Measurements from ENCODE around the gene MYH2.
"Not testable (repeated sequence)": the region's sequence is repeated elsewhere in the genome, so short reads cannot be mapped to it uniquely, and the experiment has no call there.

The MYH2 gene

DNA sequence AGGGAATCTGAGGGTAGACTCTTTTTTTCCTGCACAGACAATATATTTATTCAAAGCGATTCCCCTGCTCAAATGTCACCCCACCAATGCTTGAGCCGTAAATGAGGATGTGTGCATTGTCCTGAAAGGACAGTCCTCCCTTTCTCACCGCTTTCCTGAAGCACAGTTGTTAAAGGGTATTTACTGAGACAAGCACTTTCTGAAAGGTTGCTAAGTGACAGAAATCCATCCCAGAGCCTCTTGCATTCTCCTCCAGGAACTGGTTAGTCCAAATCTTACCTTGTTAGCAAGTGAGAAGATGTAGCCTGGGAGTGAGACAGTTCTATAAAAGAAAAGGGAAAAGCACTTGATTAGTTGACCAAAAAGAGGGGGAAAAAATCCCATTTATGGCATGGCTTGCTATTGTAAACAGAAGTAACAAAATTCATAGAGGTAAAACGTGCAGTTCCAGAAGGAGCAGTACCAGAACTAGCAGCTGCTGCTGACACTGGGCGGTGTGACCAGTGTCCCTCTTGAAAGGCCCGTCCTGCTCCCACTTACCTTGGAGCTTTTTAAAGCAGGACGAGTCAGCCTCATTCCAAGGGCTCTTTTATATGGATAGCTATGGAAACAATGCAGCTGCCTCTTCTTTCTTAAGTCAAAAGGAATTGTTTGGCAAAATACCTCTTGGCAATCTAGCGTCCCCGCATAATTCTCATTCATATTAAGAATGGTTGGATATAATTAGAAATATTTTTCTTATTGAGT is at the start of gene MYH2:
Gene MYH2, minus strand, starts transcription at position 563 of the 747 bp plus-strand sequence. CDS start 1,738 bp downstream, outside the sequence.
- no peak for DNase-seq

DNA sequence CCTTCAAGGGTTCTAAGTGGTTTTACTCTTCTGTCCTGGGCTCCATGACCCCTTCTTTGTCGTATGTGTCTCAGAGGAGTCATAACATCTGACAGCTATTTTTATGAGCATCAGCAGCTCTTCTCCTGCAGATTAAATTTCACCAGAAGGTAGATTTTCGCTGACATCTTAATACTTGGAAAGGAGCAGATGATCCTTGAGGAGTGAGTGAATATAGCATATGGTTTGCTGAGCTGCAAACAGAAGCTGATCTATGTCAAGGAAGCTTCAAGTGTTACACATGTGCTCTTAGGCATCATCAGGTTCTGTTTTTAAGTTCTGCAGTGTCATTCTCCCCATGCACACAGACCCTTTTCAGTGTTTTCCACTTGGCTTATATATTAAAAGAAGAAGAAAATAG is 49.2 kb upstream of the MYH2 start:
- no peak for DNase-seq

DNA sequence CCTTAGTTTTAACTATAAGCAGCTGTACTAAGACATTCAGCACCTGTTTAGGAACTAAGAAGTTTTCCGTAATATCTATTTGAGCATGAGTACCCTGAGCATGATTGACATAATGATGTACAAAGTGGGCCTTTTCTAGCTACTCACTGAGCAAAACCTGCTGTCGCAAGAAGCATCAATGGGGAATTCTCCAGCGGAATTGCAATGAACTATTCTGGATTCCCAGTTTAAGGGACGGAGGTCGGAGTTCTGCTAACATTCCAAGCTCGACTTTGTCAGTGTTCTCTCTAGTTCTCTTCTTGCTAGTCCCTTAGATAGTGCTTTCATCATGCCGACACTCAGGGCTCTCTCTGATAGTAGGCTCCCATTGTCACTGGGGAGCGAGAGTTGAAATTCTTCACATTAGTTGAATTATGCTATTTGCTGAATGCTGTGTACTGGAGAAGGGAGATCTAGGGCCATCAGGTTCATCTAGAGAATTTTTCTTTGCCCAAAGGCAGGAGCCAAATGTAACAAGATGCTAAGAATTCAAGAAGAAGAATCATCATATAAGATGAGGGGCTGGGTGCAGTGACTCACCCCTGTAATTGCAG is 40.2 kb upstream of the MYH2 start:
- DNase-seq = no peak

DNA sequence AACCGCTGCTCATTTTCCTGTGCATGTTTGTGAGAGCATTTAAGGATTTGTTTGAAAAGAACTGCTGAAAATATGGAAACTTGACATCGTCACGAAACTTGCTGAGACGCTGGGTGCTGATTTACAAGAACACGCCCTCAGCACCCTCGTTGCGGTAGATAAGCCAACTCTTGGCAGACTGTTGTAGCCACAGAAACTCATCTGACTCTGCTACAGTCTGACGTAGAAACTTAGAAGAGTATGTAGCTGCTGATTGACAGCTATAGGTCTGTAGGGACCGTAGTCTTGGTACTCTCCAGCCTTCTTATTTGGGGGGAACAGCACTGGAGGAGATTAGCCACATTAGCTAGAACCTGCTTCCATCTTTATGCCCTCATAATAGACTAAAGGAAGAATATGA is 36.1 kb upstream of the MYH2 start:
- DNase-seq = no peak

DNA sequence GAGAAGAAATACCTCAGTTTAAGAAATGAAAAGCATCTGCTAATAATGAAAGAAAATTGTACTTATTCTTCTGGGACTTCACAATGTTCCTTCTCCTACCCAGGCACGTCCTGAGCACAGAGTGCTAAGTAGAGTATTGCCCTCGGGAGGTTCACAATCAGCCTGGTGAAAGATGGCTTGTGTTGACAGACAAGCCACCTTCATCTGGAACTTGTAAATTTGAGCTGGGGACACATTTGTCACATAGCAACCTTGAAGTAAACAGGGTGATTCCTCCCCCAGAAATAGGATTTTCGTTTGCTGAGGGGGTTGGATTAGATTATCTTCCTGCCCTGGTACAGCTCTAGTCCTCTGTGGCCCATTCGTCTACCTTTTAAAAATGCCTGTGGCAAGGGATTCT is 34.4 kb upstream of the MYH2 start:
- DNase-seq = no peak

DNA sequence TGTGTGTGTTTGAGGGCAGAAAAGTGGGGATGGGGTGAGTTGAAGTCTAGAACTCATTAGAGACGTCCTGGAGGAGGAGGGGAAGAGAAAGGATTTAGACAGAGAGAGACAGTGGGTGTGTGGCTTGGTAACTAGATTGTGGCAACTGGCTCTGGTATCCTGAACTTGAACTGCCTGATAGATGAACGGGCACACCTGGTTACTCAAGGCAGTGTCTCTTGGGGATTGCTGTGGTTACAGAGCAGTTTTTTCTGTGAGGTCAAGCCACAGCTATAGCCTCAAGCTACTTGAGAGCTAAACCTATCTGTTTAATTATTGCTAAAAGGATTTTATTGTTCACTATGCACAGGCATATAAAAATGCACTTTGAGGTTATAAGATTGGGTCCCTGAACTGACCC is 29.8 kb upstream of the MYH2 start:
- DNase-seq = no peak

DNA sequence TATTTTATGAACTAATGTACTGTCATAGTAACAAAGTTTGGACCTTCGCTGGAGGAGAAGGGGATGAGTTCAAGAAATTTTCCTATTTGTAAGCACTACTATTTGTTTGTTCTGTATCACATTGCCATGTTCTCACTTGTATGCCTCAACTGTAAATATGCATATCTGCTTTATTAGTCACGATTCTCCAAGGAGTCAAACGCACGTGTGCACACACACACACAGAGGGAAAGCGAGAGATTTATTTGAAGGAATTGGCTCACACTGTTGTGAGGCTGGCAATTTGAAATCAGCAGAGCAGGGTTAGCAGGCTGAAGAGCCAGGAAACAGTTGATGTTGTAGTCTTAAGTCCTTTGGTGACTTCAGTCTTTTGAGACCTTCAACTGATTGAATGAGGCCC is 24.9 kb upstream of the MYH2 start:
- no peak for DNase-seq

DNA sequence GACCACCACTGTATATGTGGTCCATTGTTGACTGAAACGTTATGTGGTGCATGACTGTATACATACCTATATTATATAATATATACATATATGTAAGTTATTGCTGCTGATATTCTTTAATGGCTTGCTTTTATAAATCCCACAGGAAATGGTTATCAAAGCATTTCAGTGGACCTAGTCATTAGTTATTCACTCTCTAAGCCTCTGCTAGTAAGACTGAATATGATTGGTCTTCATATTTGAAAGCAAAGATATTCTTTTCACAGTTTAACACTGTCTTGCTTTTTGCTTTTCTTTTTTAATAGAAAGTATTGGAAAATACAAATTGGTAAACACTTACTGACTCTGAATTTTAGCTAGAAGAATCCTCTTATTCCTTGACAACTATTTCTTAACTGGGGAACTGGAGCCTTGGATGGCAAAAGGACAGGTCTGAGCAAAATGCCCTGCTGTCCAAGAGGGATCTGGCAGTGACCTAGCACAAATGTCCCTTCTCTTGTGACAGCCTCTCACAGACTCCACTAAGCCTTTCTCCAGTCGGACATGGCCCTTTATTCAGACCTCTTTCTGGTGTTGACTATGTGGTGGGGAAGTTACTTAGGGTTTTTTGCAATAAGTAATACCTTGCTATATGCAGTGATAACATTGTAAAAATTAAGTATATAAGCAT is 14.7 kb upstream of the MYH2 start:
- no peak for DNase-seq

DNA sequence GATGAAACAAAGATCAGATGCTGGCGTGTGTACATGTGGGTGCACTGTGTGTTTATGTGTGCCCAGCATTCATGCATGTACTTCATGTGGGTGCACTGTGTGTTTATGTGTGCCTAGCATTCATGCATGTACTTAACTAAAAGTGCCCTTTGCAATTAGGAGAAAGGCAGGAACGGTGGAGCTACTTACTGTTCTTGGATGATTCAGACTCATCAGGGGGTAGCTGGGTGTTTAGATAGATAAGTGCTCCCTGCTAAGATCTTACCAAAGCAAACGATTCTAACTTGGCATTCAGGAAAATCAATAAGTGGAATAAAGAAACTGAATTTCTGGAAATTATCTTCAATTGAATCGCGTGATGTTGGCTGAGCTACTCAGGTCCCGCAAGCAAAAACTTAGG is 8.6 kb upstream of the MYH2 start:
- DNase-seq = no peak

DNA sequence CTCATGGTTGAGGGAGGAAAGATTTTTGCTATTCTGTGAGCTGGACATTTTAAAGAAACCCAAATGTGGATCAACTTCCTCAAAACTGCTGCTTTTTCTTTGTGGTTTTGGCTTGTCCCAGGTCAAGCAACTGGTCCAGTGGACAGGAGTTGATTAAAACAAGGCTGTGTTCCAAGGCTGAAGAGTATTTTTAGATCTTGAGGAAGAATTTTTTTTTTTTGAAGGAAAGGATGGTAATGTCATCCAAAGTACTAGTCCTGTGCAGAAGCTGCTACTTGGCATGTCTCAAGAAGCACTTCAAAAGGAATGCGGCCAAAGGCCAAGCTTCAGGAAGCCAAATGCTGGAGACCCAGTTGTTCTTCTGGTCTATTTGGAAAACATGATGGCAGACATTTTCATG is 8.0 kb upstream of the MYH2 start:
- DNase-seq = no peak

DNA sequence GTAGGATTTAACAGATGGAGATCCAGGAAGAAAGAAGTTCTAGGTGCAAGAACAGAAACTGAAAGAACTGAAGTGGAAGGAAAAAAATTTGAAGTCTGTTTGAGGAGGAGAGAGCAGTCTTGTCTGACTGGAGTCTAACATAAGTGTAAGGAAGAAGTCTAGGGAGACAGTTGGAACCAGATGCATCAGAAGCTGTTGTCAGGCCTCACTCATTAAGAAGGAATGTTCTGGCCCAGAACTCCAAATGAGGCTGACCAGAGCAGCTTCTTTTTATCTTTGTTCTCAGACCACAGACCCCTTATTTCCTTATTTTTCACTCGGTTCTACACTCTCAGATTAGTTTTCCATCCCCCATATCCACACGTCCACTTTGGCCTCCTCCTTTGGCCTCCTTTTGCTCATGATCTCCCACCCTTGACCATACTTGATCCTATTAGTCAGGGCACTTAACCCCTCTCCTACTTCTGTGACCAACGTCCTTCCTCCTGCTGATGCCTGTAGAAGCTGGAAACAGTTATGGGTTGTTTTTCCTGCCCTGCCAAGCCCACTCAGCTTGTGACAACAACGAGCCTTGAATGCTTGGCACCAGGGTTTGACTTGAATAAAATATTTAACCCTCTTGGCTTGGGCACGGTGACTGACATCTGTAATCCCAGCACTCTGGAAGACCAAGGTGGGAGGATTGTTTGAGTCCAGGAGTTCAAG is 7.0 kb upstream of the MYH2 start:
- DNase-seq = no peak

DNA sequence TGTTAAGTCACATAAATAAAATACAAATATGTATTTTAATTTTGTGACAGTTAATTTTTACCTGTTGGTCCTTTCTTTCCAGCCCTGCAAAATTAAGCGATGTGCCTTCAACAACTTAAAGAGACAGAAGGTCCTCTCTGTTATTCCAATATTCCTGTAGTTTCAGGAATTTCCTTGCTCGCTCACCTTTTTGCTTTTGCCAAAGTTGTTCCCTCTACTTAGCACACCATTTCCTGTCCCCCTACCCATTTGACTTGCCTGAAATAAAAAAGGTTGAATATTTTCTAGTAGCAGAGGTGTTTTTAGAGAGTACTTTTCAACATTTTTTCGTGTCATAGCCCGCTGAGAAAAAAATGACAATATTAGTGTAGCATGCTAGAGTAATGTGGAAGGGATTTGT is 556 bp upstream of the MYH2 start:
- no peak for DNase-seq

DNA sequence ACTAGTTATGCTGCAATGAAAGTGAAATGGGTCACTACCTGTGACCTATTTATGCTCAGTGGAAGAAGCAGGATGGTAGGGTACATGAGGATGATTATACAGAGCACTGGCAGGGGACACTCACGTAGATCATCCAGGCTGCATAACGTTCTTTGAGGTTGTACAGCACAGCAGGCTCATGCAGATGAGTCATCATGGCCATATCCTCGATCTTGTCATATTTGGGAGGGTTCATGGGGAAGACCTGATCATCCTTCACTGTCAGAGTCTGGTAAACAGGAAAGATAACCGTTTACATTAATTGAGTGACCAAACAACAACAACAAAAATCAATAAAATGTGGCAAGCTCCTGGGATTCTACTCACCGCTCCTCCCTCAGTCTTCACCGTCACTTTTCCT is 2.1 kb downstream of the MYH2 start:
- no peak for DNase-seq

DNA sequence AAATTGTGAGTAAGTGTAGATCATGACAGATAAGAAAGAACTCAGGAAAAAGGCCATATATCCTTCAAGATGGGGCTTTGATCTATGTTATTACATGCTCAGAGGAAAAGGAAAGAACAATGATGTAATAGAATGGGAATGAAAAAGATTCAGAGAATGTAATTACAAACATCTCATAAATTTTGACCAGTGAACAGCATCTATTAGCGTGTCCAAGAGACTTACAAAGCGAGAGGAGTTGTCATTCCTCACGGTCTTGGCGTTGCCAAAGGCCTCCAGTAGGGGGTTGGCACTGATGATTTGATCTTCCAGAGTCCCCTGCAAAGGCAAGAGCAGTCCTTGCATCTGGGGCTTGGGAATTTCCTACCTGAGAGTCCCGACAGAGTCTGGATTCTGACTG is 6.0 kb downstream of the MYH2 start:
- not testable (repeated sequence) for DNase-seq

DNA sequence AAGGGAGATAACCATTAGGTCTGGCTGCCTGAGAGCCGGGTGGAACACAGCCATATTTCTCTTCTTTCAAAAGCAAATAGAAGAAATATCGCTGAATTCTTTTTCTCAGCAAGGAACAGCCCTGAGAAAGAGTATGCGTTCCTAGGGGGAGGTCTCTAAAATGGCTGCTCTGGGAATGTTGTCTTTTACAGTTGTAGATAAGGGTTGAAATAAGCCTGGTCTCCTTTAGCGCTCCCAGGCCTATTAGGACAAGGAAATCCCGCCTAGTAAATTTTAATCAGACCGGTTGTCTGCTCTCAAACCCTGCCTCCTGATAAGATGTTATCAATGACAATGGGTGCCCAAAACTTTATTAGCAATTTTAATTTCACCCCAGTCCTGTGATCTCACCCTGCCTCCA is 8.3 kb downstream of the MYH2 start:
- not testable (repeated sequence) for DNase-seq

DNA sequence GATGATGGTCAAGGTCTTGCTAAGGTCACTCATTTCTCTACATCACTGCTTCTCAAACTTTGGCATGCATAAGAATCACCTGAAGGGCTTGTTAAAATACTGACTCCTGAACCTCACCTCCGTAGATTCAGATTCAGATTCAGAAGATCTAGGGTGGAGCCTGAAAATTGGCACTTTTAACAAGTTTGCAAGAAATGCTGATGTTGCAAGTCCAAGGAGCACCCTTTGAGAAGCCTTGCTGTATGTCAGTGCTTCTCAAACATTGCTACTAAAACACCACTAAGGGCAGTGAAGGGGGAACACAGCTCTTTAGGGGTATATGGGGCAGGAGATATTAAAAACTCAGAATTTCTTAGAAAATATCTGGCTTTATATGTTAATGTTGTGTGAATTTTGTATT is 17.4 kb downstream of the MYH2 start:
- no peak for DNase-seq

DNA sequence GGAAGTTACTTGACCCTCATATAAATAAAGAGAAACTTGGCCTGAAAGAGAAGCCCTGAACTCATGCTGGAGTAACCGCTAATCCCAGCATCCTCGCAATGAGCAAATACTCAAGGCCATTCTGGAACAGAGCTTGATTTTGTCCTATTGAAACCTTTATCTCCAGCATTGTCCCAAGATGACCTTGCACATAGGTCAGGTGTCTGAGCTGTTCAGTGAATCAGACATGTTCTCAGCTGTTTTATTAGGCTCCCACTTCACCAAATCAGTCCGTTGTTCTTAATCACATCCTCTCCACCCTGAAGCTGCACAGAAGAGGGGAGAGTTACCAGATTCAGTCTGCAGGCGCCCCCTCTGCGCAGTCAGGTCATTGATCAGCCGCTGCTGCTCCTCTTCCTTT is 22.0 kb downstream of the MYH2 start:
- DNase-seq = no peak

DNA sequence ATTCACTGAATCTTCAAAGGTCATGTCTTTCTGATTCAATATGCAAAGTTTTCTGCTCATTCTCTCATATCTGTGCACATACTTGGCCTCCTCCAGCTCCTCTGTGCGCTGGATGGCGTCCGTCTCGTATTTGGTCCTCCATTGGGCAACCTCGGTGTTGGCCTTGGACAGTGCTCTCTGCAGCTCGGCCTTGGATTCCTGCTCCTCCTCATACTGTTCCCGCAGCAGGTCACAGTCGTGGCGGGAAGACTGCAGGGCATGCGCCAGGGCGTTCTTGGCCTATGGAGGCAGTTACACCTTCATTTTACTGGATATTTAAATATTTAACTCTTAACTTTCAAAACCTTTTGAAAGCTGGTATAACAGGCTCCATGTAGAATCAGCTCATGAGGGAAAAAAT is 22.9 kb downstream of the MYH2 start:
- no peak for DNase-seq

DNA sequence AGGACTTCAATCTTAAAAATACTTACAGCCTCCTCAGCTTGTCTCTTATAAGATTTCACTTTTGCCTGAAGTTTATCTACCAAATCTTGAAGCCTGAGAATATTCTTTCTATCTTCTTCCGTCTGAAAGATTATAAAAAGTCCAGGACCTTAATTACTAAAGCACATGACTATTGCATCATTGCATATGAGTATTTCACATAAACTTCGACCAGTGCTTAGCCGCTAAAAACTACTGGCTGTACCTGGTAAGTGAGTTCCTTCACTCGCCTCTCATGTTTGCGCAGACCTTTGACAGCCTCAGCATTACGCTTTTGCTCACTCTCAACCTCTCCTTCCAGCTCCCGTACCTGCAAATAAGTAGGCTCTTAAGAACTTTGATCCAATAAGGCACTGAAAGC is 26.4 kb downstream of the MYH2 start:
- no peak for DNase-seq

DNA sequence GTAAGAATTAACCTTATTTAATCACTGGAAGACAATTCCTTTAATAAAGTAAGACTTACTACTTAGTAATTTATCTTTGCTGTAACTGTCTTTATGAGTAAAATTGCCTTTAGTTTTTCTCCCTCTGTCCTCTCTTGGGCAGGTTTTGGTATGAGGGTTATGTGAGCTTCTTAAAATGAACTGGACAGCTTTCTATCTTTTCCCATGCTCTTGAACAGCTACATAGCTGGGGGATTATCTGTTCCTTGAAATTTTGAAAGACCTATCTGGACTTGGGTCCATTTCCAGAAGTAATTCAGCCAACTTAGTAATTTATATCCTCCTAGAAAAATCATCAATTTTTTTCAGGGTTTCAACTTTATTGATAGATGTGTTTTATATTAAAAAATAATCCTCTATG is 27.5 kb downstream of the MYH2 start:
- no peak for DNase-seq

DNA sequence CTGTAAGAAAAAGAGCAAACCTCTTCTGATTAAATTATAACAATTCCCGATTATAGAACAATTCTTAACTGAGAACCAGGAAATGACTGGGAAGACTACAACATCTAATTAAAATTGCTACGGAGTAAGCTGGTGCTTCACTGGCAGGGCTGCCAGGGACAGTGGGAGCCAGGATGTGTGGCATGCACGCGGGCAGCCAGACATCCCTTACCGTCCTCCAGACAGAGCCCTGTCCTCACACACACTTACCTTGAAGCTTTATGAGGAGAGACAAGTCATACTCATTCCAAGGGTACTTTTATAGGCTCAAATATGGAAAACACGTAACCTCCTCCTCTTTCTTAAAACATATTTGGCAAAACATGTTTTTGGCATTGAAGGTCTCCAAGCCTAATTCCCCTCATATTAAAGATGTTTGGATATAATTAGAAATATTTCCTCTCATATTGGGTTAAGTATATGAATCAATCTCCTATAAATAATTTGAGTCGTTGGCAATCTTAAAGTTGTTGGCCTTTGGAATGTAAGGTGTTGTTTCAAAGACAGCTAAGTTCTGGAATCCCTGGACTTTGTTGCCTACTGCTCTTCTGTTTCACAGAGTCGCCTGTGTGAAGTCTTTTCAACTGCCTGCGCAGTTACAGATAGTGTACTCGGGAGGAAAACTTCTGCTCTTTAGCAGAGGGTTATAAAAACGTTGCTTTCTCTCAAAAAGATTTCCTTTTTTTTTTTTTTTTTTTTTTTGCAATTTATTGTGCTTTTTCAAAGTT is 31.0 kb downstream of the MYH2 start, which contains the start of gene MYH1:
Gene MYH1, minus strand, starts transcription at position 272 of the 767 bp plus-strand sequence. CDS start 1,900 bp downstream, outside the sequence.
- DNase-seq = no peak

DNA sequence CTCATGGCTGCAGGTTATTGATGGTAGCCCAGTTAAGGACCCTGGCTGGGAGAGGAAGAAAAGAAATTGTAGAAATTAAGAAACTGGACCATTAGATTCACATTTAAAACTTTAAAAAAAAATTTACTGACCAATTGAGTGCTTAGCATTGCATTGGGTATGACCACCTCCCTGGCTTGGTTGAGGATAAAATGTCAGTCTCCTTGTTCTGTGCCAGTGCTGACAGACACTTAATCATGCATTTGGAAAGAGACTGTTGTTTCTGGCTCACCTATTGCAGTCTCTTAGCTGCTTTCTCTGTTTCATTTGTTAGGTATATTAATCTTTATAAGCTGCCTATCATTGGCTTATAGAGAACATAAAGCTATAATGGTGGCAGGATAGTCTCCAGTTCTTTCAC is 32.8 kb downstream of the MYH2 start:
- DNase-seq = no peak

DNA sequence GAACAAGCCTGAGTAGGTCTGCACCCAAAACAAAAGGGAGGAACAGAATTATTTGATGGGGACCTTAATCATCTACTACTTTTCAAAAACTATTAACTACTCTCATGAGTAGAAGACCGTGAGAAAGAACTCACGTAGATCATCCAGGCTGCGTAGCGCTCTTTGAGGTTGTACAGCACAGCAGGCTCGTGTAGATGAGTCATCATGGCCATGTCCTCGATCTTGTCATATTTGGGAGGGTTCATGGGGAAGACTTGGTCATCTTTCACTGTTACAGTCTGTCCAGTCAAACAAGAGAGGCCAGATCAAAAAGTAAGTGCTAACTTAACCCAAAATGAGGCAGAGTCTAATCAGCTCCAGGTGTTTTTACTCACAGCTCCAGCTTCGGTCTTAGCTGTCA is 33.4 kb downstream of the MYH2 start:
- no peak for DNase-seq
